ENCODE data around the gene FDX1. TPM values are rescaled to one million over a fixed set of nuclear protein-coding genes. Genes with fewer than 3 reads are reported as not detected.

Gene FDX1
- total RNA-seq, 2 donors from 2014 or later, result 12.8 to 21.2 TPM

- Histone ChIP-seq H3K27ac (no peak overlapping the region), H3K36me3 (no peaks in the 10 kb centered on the region), H3K4me3 (no peak overlapping the region), H3K4me1 (replicated peaks) (no peaks in the 10 kb centered on the region), H3K9me3 (no peaks in the 10 kb centered on the region), H3K27me3 (replicated peaks; ENCODE audit: insufficient read depth) (no peaks in the 10 kb centered on the region)
- intact Hi-C loops (cut with DNase I), result loop anchor here (5.0 to 10.0 kb wide), 2 partner anchors 787 to 999 kb away; no protein-coding TSS in a partner anchor
- no peak for DNase-seq (ENCODE audit: low spot score)
- no peak for TF ChIP-seq POLR2AphosphoS5 (IDR thresholded peaks at IDR 0.05)
- no peak for TF ChIP-seq POLR2A (IDR thresholded peaks at IDR 0.05)
- TF ChIP-seq CTCF (IDR thresholded peaks at IDR 0.05), result no peak
- 24% methylated on average over 1 of the region's 1 CpG for WGBS
These were observed 15.7 kb downstream of the FDX1 start for GRCh38 chr11:110445437-110445836.

- Histone ChIP-seq H3K9me3 (no peaks in the 10 kb centered on the region), H3K36me3 (no peaks in the 10 kb centered on the region), H3K4me1 (replicated peaks) (no peaks in the 10 kb centered on the region), H3K27ac (no peak overlapping the region), H3K27me3 (replicated peaks; ENCODE audit: insufficient read depth) (no peaks in the 10 kb centered on the region), H3K4me3 (no peak overlapping the region)
- TF ChIP-seq CTCF (IDR thresholded peaks at IDR 0.05) (no peak), POLR2AphosphoS5 (IDR thresholded peaks at IDR 0.05) (no peak), POLR2A (IDR thresholded peaks at IDR 0.05) (no peak)
- WGBS, result 89% methylated on average over 3 of the region's 3 CpGs
- intact Hi-C loops (cut with DNase I), result loop anchor here (5.0 to 10.0 kb wide), 2 partner anchors 786 to 999 kb away; no protein-coding TSS in a partner anchor
- DNase-seq (ENCODE audit: low spot score), result no peak
These were observed 16.3 kb downstream of the FDX1 start for GRCh38 chr11:110446061-110446460.

- no peak for DNase-seq (ENCODE audit: low spot score)
- Histone ChIP-seq H3K4me3 (no peak overlapping the region), H3K4me1 (replicated peaks) (no peaks in the 10 kb centered on the region), H3K9me3 (no peaks in the 10 kb centered on the region), H3K27me3 (replicated peaks; ENCODE audit: insufficient read depth) (no peaks in the 10 kb centered on the region), H3K27ac (no peak overlapping the region), H3K36me3 (no peaks in the 10 kb centered on the region)
- TF ChIP-seq POLR2AphosphoS5 (IDR thresholded peaks at IDR 0.05) (no peak), CTCF (IDR thresholded peaks at IDR 0.05) (no peak), POLR2A (IDR thresholded peaks at IDR 0.05) (no peak)
- intact Hi-C loops (cut with DNase I), result loop anchor here (5.0 to 10.0 kb wide), 2 partner anchors 786 to 998 kb away; no protein-coding TSS in a partner anchor
- WGBS, result 95% methylated on average over 10 of the region's 10 CpGs
These were observed 16.8 kb downstream of the FDX1 start for GRCh38 chr11:110446594-110446993.

GRCh38 chr11:110447343-110447742, 17.6 kb downstream of the FDX1 start:
- H3K27me3 ChIP-seq (replicated peaks; ENCODE audit: insufficient read depth), result no peaks in the 10 kb centered on the region
- H3K9me3 ChIP-seq, result no peaks in the 10 kb centered on the region
- H3K4me3 ChIP-seq, result no peak overlapping the region
- DNase-seq (ENCODE audit: low spot score), result no peak
- WGBS, result 82% methylated on average over 4 of the region's 4 CpGs
- TF ChIP-seq POLR2AphosphoS5 (IDR thresholded peaks at IDR 0.05), result no peak
- TF ChIP-seq CTCF (IDR thresholded peaks at IDR 0.05), result no peak
- no peak for TF ChIP-seq POLR2A (IDR thresholded peaks at IDR 0.05)
- H3K27ac ChIP-seq, result no peak overlapping the region
- intact Hi-C loops (cut with DNase I), result loop anchor here (5.0 to 10.0 kb wide), 2 partner anchors 785 to 997 kb away; no protein-coding TSS in a partner anchor
- no peaks in the 10 kb centered on the region for H3K4me1 ChIP-seq (replicated peaks)
- no peaks in the 10 kb centered on the region for H3K36me3 ChIP-seq
